Endothelial cell (in vitro differentiated cells): ENCODE measurements around the gene ANKRD33B. TPM values are rescaled to one million over a fixed set of nuclear protein-coding genes. Genes with fewer than 3 reads are reported as not detected.

Source experiments
- DNase-seq: peaks from one replicate; pipeline ENCODE4 v3.0.0; 2021; ENCODE audit warnings: low spot score
- H3K27ac Mint-ChIP-seq: one replicate; pipeline ENCODE4 v1.8.0; 2021; ENCODE audit warnings: mixed read lengths, inconsistent platforms; ENCODE audit not compliant: unreplicated experiment
- H3K27me3 Mint-ChIP-seq: one replicate; pipeline ENCODE4 v1.8.0; 2021; ENCODE audit warnings: mild to moderate bottlenecking, moderate library complexity, mixed read lengths, inconsistent platforms; ENCODE audit not compliant: unreplicated experiment
- H3K36me3 Mint-ChIP-seq: one replicate; pipeline ENCODE4 v1.8.0; 2021; ENCODE audit warnings: mild to moderate bottlenecking, low read depth, mixed read lengths, inconsistent platforms; ENCODE audit not compliant: unreplicated experiment
- H3K4me1 Mint-ChIP-seq: one replicate; pipeline ENCODE4 v1.8.0; 2021; ENCODE audit warnings: mild to moderate bottlenecking, mixed read lengths, inconsistent platforms; ENCODE audit not compliant: unreplicated experiment
- H3K4me3 Mint-ChIP-seq: one replicate; pipeline ENCODE4 v1.8.0; 2021; ENCODE audit warnings: mild to moderate bottlenecking, mixed read lengths, inconsistent platforms; ENCODE audit not compliant: unreplicated experiment
- H3K9me3 Mint-ChIP-seq: one replicate; pipeline ENCODE4 v1.8.0; 2021; ENCODE audit warnings: mixed read lengths, inconsistent platforms; ENCODE audit not compliant: unreplicated experiment
- CTCF ChIP-seq: fragments of 200-600 bp; sonication (generic); IDR thresholded peaks from one replicate; pipeline ENCODE4 v1.5.0; 2021; ENCODE audit warnings: antibody characterized with exemption; ENCODE audit not compliant: unreplicated experiment
- total RNA-seq: library from RNA; stranded (reverse); fragmentation: NEBNext Ultra II Directional; extraction: Animal tissue kit (Norgen Biotek cat#: 25700); gene quantifications from one replicate; pipeline ENCODE4 v1.2.1, GENCODE V29; 2021; ENCODE audit not compliant: unreplicated experiment

Gene ANKRD33B
- total RNA-seq, 1 donor from 2014 or later, result 7.0 TPM

GRCh38 chr5:10681731-10682679 is 118.1 kb downstream of the ANKRD33B start:
- no peak for DNase-seq
- Mint-ChIP-seq H3K27ac (no peak overlapping the region), H3K4me3 (no peak overlapping the region), H3K27me3 (peaks cover 6% of the 10 kb centered on the region), H3K36me3 (peaks cover 65% of the 10 kb centered on the region), H3K9me3 (no peaks in the 10 kb centered on the region), H3K4me1 (peaks cover 13% of the 10 kb centered on the region)
- TF ChIP-seq CTCF, result no peak

- Mint-ChIP-seq H3K27me3 (peaks cover 8% of the 10 kb centered on the region), H3K27ac (peak overlapping the region; percentile 36), H3K4me3 (peak overlapping the region; percentile 19), H3K36me3 (peaks cover 61% of the 10 kb centered on the region), H3K4me1 (peaks cover 13% of the 10 kb centered on the region), H3K9me3 (no peaks in the 10 kb centered on the region)
- no peak for DNase-seq
- TF ChIP-seq CTCF, result no peak
These were observed 119.1 kb downstream of the ANKRD33B start for GRCh38 chr5:10682801-10683525.

GRCh38 chr5:10684303-10685086 is 120.6 kb downstream of the ANKRD33B start:
- H3K27me3 Mint-ChIP-seq, result peaks cover 10% of the 10 kb centered on the region
- TF ChIP-seq CTCF, result no peak
- H3K36me3 Mint-ChIP-seq, result peaks cover 62% of the 10 kb centered on the region

GRCh38 chr5:10685115-10685521 is 121.2 kb downstream of the ANKRD33B start:
- no peak for TF ChIP-seq CTCF
- H3K27me3 Mint-ChIP-seq, result peaks cover 8% of the 10 kb centered on the region
- no peaks in the 10 kb centered on the region for H3K9me3 Mint-ChIP-seq
- peaks cover 58% of the 10 kb centered on the region for H3K36me3 Mint-ChIP-seq
- H3K4me3 Mint-ChIP-seq, result no peak overlapping the region
- no peak for DNase-seq
- peaks cover 13% of the 10 kb centered on the region for H3K4me1 Mint-ChIP-seq
- H3K27ac Mint-ChIP-seq, result no peak overlapping the region

More at GRCh38 chr5:10684303-10685086, 120.6 kb downstream of the ANKRD33B start:
- Mint-ChIP-seq H3K4me3 (peak overlapping the region; percentile 42), H3K4me1 (peaks cover 13% of the 10 kb centered on the region), H3K9me3 (no peaks in the 10 kb centered on the region), H3K27ac (no peak overlapping the region)
- no peak for DNase-seq
